B cell (primary cell): ENCODE measurements around the gene SFXN5.

Experiments
- EZH2 ChIP-seq: IDR thresholded peaks from 2 replicates; pipeline ENCODE4 v1.6.1; 2012; ENCODE audit warnings: borderline replicate concordance, low read depth, mild to moderate bottlenecking, moderate library complexity, low read length; ENCODE audit not compliant: insufficient read depth, poor library complexity, severe bottlenecking
- TF ChIP-seq, protein P1 (sequence below): fragments of 200-600 bp; IDR thresholded peaks from one replicate; pipeline ENCODE4 v1.8.0; 2022; ENCODE audit warnings: antibody characterized with exemption, mild to moderate bottlenecking

DNA sequence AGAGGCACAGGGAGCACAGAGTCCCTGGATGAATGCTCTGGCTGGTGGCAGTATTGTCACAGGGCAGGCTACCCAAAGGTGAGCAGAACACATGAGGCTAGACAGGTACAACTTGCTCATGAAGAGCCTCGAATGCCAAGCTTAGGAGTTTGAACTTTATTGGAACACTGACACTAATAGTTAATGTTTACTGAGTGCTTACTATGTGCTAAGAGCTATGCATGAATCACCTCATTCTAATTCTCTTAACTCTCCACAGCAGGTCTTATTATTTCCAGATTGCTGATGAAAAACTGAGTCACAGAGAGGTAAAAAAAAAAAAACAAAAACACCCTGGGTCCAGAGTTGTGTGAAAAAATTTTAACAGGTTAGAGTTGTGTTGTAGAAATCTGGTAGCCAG, 160.3 kb downstream of the SFXN5 start:
- TF ChIP-seq, protein P1, sequence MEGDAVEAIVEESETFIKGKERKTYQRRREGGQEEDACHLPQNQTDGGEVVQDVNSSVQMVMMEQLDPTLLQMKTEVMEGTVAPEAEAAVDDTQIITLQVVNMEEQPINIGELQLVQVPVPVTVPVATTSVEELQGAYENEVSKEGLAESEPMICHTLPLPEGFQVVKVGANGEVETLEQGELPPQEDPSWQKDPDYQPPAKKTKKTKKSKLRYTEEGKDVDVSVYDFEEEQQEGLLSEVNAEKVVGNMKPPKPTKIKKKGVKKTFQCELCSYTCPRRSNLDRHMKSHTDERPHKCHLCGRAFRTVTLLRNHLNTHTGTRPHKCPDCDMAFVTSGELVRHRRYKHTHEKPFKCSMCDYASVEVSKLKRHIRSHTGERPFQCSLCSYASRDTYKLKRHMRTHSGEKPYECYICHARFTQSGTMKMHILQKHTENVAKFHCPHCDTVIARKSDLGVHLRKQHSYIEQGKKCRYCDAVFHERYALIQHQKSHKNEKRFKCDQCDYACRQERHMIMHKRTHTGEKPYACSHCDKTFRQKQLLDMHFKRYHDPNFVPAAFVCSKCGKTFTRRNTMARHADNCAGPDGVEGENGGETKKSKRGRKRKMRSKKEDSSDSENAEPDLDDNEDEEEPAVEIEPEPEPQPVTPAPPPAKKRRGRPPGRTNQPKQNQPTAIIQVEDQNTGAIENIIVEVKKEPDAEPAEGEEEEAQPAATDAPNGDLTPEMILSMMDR = no peak
- no peak for TF ChIP-seq EZH2
